C4-2B (cell line): ENCODE measurements around the gene TARS2.

Experiments used
- ZFX ChIP-seq: fragments of 450-650 bp; IDR thresholded peaks from 2 replicates; pipeline ENCODE4 v1.6.1; 2017
- TF ChIP-seq, protein P1 (sequence below): fragments of 450-650 bp; conservative IDR thresholded peaks from 2 replicates; pipeline ENCODE4 v1.5.1; 2017; ENCODE audit warnings: mild to moderate bottlenecking

DNA sequence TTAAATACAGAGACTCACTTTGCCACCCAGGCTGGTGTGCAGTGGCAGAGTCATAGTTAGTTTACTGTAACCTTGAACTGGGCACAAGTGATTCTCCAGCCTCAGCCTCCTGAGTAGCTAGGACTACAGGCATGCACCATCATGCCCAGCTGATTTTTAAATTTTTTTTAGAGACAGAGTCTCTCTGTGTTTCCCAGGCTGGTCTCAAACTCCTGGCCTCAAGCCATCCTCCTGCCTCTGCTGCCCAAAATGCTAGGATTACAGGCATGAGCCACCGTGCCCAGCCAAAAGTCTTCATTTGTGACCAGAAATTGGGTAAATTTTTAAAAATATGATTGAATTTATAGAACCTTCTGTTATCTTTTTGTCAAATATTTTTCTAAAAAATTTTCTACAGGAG, 17.9 kb upstream of the TARS2 start:
- TF ChIP-seq, protein P1, sequence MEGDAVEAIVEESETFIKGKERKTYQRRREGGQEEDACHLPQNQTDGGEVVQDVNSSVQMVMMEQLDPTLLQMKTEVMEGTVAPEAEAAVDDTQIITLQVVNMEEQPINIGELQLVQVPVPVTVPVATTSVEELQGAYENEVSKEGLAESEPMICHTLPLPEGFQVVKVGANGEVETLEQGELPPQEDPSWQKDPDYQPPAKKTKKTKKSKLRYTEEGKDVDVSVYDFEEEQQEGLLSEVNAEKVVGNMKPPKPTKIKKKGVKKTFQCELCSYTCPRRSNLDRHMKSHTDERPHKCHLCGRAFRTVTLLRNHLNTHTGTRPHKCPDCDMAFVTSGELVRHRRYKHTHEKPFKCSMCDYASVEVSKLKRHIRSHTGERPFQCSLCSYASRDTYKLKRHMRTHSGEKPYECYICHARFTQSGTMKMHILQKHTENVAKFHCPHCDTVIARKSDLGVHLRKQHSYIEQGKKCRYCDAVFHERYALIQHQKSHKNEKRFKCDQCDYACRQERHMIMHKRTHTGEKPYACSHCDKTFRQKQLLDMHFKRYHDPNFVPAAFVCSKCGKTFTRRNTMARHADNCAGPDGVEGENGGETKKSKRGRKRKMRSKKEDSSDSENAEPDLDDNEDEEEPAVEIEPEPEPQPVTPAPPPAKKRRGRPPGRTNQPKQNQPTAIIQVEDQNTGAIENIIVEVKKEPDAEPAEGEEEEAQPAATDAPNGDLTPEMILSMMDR = no peak
- TF ChIP-seq ZFX = no peak
